Tibial artery (tissue), 4 donors: ENCODE results near the gene SORCS2.

Source experiments
- DNase-seq, 2 donors: peaks; one replicate each; pipeline ENCODE4 v3.0.0-alpha.2; 2019
- H3K27ac ChIP-seq, 2 donors: fragments of 200-600 bp; sonication (generic) in 1 of 2; 1 replicate in 1 of 2; 2 replicates in 1 of 2; pipeline ENCODE4 v1.5.1; 2018 to 2019; ENCODE audit warnings: mild to moderate bottlenecking in 1 of 2
- H3K27me3 ChIP-seq, 2 donors: fragments of 200-600 bp; sonication (generic) in 1 of 2; one replicate each; pipeline versions ENCODE4 v1.5.1 to v1.6.0; 2016 to 2019
- H3K36me3 ChIP-seq, 3 donors: fragments of 200-600 bp; sonication (generic) in 2 of 3; one replicate each; pipeline ENCODE4 v1.5.1; 2016 to 2019; ENCODE audit warnings: mild to moderate bottlenecking in 2 of 3
- H3K4me1 ChIP-seq, 4 donors: fragments of 200-600 bp; sonication (generic) in 2 of 4; 1 replicate in 3 of 4; 2 replicates in 1 of 4; pipeline ENCODE4 v1.5.1; 2016 to 2019
- H3K4me3 ChIP-seq, 2 donors: fragments of 200-600 bp; sonication (generic) in 1 of 2; 1 replicate in 1 of 2; 2 replicates in 1 of 2; pipeline ENCODE4 v1.5.1; 2018 to 2019; ENCODE audit warnings: mild to moderate bottlenecking in 2 of 2
- H3K9me3 ChIP-seq, 3 donors: fragments of 200-600 bp; sonication (generic) in 1 of 3; one replicate each; pipeline ENCODE4 v1.5.1; 2016 to 2019
- CTCF ChIP-seq, 2 experiments: fragments of 200-600 bp in 1 of 2; fragments of 450-650 bp in 1 of 2; IDR thresholded peaks; one replicate each; pipeline ENCODE4 v1.5.1; 2017 to 2019; ENCODE audit warnings: antibody characterized with exemption in 2 of 2, mild to moderate bottlenecking in 1 of 2, moderate library complexity in 1 of 2
- intact Hi-C: fragments of 100-400 bp; cut with DNase I; formaldehyde crosslinking; loops from one replicate; pipeline ENCODE4 v1.15.0; 2023; ENCODE audit warnings: low total_unique reads

SORCS2 gene

GRCh38 chr4:7739077-7739917 lies 547.0 kb downstream of the SORCS2 start:
- H3K4me1 ChIP-seq = peaks cover 0 to 9% (median 0%) of the 10 kb centered on the region in 4 donors
- DNase-seq = no peak
- no peak overlapping the region for H3K27ac ChIP-seq
- H3K36me3 ChIP-seq = peaks cover 0 to 8% (median 7%) of the 10 kb centered on the region in 3 donors
- H3K4me3 ChIP-seq = no peak overlapping the region
- intact Hi-C loops = no loop called here
- no peak for TF ChIP-seq CTCF (IDR thresholded peaks at IDR 0.05)
- no peaks in the 10 kb centered on the region for H3K27me3 ChIP-seq
- no peaks in the 10 kb centered on the region for H3K9me3 ChIP-seq

- Histone ChIP-seq H3K27me3 (no peaks in the 10 kb centered on the region), H3K4me3 (no peak overlapping the region), H3K36me3 (peaks cover 0 to 8% (median 7%) of the 10 kb centered on the region in 3 donors), H3K4me1 (peaks cover 0 to 9% (median 0%) of the 10 kb centered on the region in 4 donors), H3K9me3 (no peaks in the 10 kb centered on the region), H3K27ac (no peak overlapping the region)
- intact Hi-C loops = no loop called here
- TF ChIP-seq CTCF (IDR thresholded peaks at IDR 0.05) = no peak
- no peak for DNase-seq
Observed at GRCh38 chr4:7739918-7740865, 547.9 kb downstream of the SORCS2 start.

GRCh38 chr4:7740866-7741525 lies 548.7 kb downstream of the SORCS2 start:
- no peak overlapping the region for H3K4me3 ChIP-seq
- H3K36me3 ChIP-seq = peaks cover 0 to 8% (median 7%) of the 10 kb centered on the region in 3 donors
- H3K4me1 ChIP-seq = peaks cover 0 to 9% (median 0%) of the 10 kb centered on the region in 4 donors
- intact Hi-C loops = no loop called here
- no peak for DNase-seq
- TF ChIP-seq CTCF (IDR thresholded peaks at IDR 0.05) = no peak
- no peaks in the 10 kb centered on the region for H3K27me3 ChIP-seq
- no peak overlapping the region for H3K27ac ChIP-seq
- H3K9me3 ChIP-seq = no peaks in the 10 kb centered on the region

GRCh38 chr4:7741946-7742806 lies 549.8 kb downstream of the SORCS2 start:
- Histone ChIP-seq H3K36me3 (peaks cover 0 to 8% (median 7%) of the 10 kb centered on the region in 3 donors), H3K4me1 (peaks cover 0 to 9% (median 0%) of the 10 kb centered on the region in 4 donors), H3K27me3 (no peaks in the 10 kb centered on the region), H3K27ac (no peak overlapping the region), H3K4me3 (no peak overlapping the region), H3K9me3 (no peaks in the 10 kb centered on the region)
- DNase-seq = no peak
- intact Hi-C loops = no loop called here
- no peak for TF ChIP-seq CTCF (IDR thresholded peaks at IDR 0.05)
